ENCODE measurements around the gene CHAT.

Gene CHAT

GRCh38 chr10:49653273-49653929 is 39.6 kb downstream of the CHAT start:
- Histone ChIP-seq H3K27ac (ENCODE audit: low read depth, low read length) (no peak overlapping the region), H3F3A (ENCODE audit: control insufficient read depth, insufficient read depth) (peaks cover 4% of the 10 kb centered on the region; the same call in 1 of the 2 replicates), H3K36me3 (ENCODE audit: control insufficient read depth, low read length) (no peaks in the 10 kb centered on the region), H3K79me2 (ENCODE audit: control insufficient read depth, low read length) (no peaks in the 10 kb centered on the region), H3K9me2 (replicated peaks; ENCODE audit: control insufficient read depth, low read length) (no peaks in the 10 kb centered on the region), H3K4me2 (ENCODE audit: low read length) (no peak overlapping the region), H3K27me3 (ENCODE audit: control insufficient read depth, low read length) (no peaks in the 10 kb centered on the region), H3K9me3 (ENCODE audit: control insufficient read depth, insufficient read depth, low read length) (no peaks in the 10 kb centered on the region), H3K4me3 (ENCODE audit: low read length) (no peak overlapping the region), H4K20me1 (ENCODE audit: control insufficient read depth, insufficient read depth, low read depth, low read length) (no peaks in the 10 kb centered on the region), H3K4me1 (ENCODE audit: control insufficient read depth, low read length) (peaks cover 52% of the 10 kb centered on the region)
- TF ChIP-seq EZH2phosphoT487 (IDR thresholded peaks at IDR 0.05; ENCODE audit: borderline replicate concordance, low read length) (no peak), CTCF (IDR thresholded peaks at IDR 0.05; ENCODE audit: low read depth, low read length, poor library complexity, severe bottlenecking) (no peak)

DNA sequence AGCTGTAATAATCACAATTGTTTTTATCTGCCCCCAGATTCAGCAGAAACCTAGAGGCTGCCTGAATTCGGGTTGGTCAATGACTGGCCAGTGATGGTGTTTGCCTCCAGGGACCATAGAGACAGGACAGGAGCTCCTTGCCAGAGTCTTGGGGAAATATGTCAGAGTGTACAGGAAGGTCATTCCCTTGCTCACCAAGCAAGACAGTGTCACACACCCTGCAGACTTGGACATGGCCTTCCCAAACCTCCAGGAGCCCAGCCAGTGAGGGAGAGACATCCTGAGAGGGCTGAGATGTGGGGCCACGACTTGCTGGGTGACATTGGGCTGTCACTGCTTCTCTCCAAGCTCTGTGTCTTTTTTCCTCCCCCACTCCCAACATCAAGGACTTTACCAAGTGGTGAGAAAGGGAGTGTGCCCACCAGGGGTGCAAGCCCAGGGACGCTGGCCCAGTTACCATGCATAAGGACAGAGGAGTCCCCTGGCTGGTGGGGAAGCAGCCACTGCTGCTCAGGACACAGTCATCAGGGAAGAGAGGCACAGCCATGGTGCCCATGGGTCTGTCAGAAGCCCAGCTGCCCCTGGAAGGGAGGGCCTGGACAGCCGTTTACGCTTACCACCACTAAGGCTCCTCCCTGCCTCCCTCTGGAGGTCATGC is 40.3 kb downstream of the CHAT start:
- Histone ChIP-seq H3K4me2 (ENCODE audit: low read length) (no peak overlapping the region), H4K20me1 (ENCODE audit: control insufficient read depth, insufficient read depth, low read depth, low read length) (no peaks in the 10 kb centered on the region), H3K4me3 (ENCODE audit: low read length) (no peak overlapping the region), H3K4me1 (ENCODE audit: control insufficient read depth, low read length) (peaks cover 44% of the 10 kb centered on the region), H3K27ac (ENCODE audit: low read depth, low read length) (no peak overlapping the region), H3K27me3 (ENCODE audit: control insufficient read depth, low read length) (no peaks in the 10 kb centered on the region), H3K36me3 (ENCODE audit: control insufficient read depth, low read length) (no peaks in the 10 kb centered on the region), H3F3A (ENCODE audit: control insufficient read depth, insufficient read depth) (peaks cover under 1% of the 10 kb centered on the region; the same call in 1 of the 2 replicates), H3K9me3 (ENCODE audit: control insufficient read depth, insufficient read depth, low read length) (no peaks in the 10 kb centered on the region; the same call in 1 of the 2 replicates), H3K79me2 (ENCODE audit: control insufficient read depth, low read length) (no peaks in the 10 kb centered on the region), H3K9me2 (replicated peaks; ENCODE audit: control insufficient read depth, low read length) (no peaks in the 10 kb centered on the region)
- TF ChIP-seq EZH2phosphoT487 (IDR thresholded peaks at IDR 0.05; ENCODE audit: borderline replicate concordance, low read length) (no peak), CTCF (IDR thresholded peaks at IDR 0.05; ENCODE audit: low read depth, low read length, poor library complexity, severe bottlenecking) (no peak)

DNA sequence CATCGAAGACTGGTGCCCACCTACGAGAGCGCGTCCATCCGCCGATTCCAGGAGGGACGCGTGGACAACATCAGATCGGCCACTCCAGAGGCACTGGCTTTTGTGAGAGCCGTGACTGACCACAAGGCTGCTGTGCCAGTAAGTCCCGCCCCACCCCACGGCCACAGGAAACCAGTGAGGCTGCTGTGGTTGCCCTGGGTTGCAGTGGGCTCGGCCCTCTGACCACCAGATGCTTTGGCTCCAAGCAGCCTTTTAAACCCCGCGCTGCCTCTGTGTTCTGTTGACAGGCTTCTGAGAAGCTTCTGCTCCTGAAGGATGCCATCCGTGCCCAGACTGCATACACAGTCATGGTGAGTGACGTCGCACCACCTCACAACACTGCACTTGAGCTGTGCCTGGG is 41.3 kb downstream of the CHAT start:
- peaks cover 35% of the 10 kb centered on the region for H3K4me1 ChIP-seq (ENCODE audit: control insufficient read depth, low read length)
- H3K4me2 ChIP-seq (ENCODE audit: low read length) = no peak overlapping the region
- no peaks in the 10 kb centered on the region for H3K36me3 ChIP-seq (ENCODE audit: control insufficient read depth, low read length)
- H3K9me2 ChIP-seq (replicated peaks; ENCODE audit: control insufficient read depth, low read length) = no peaks in the 10 kb centered on the region
- H3K9me3 ChIP-seq (ENCODE audit: control insufficient read depth, insufficient read depth, low read length) = no peaks in the 10 kb centered on the region; the same call in 1 of the 2 replicates
- H3K79me2 ChIP-seq (ENCODE audit: control insufficient read depth, low read length) = no peaks in the 10 kb centered on the region
- no peaks in the 10 kb centered on the region for H3K27me3 ChIP-seq (ENCODE audit: control insufficient read depth, low read length)
- H4K20me1 ChIP-seq (ENCODE audit: control insufficient read depth, insufficient read depth, low read depth, low read length) = no peaks in the 10 kb centered on the region
- no peak overlapping the region for H3K4me3 ChIP-seq (ENCODE audit: low read length)
- H3K27ac ChIP-seq (ENCODE audit: low read depth, low read length) = no peak overlapping the region
- no peaks in the 10 kb centered on the region for H3F3A ChIP-seq (ENCODE audit: control insufficient read depth, insufficient read depth)
- TF ChIP-seq EZH2phosphoT487 (IDR thresholded peaks at IDR 0.05; ENCODE audit: borderline replicate concordance, low read length) = no peak
- no peak for TF ChIP-seq CTCF (IDR thresholded peaks at IDR 0.05; ENCODE audit: low read depth, low read length, poor library complexity, severe bottlenecking)
